Middle frontal gyrus (tissue), 1 donor: ENCODE data around the gene RFLNA.

Experiments used
- DNase-seq: peaks from one replicate; pipeline ENCODE4 v3.0.0-alpha.2; 2015; ENCODE audit warnings: low spot score; ENCODE audit errors: extremely low spot score

RFLNA gene

GRCh38 chr12:124336742-124337520 lies 42.0 kb downstream of the RFLNA start:
- DNase-seq, result no peak

- no peak for DNase-seq
Observed at GRCh38 chr12:124337622-124338021, 42.7 kb downstream of the RFLNA start.

- no peak for DNase-seq
Observed at GRCh38 chr12:124338448-124338847, 43.6 kb downstream of the RFLNA start.

- no peak for DNase-seq
Observed at GRCh38 chr12:124338876-124339603, 44.1 kb downstream of the RFLNA start.

- no peak for DNase-seq
Observed at GRCh38 chr12:124340080-124340900, 45.4 kb downstream of the RFLNA start.

- no peak for DNase-seq
Observed at GRCh38 chr12:124341645-124342069, 46.8 kb downstream of the RFLNA start.

- DNase-seq, result no peak
Observed at GRCh38 chr12:124344022-124344421, 49.1 kb downstream of the RFLNA start.

- DNase-seq, result no peak
Observed at GRCh38 chr12:124344526-124344925, 49.6 kb downstream of the RFLNA start.

- no peak for DNase-seq
Observed at GRCh38 chr12:124345795-124346194, 50.9 kb downstream of the RFLNA start.

GRCh38 chr12:124346425-124347168 lies 51.7 kb downstream of the RFLNA start:
- no peak for DNase-seq

- no peak for DNase-seq
Observed at GRCh38 chr12:124347335-124347734, 52.4 kb downstream of the RFLNA start.

- no peak for DNase-seq
Observed at GRCh38 chr12:124347805-124348658, 53.1 kb downstream of the RFLNA start.

- DNase-seq, result no peak
Observed at GRCh38 chr12:124348659-124349380, 53.9 kb downstream of the RFLNA start.

- DNase-seq, result no peak
Observed at GRCh38 chr12:124350491-124350890, 55.6 kb downstream of the RFLNA start.

GRCh38 chr12:124351422-124351821 lies 56.5 kb downstream of the RFLNA start:
- DNase-seq, result no peak

- DNase-seq, result no peak
Observed at GRCh38 chr12:124352257-124352656, 57.4 kb downstream of the RFLNA start.

- no peak for DNase-seq
Observed at GRCh38 chr12:124352839-124353238, 57.9 kb downstream of the RFLNA start.

GRCh38 chr12:124354400-124354799 lies 59.5 kb downstream of the RFLNA start:
- no peak for DNase-seq

GRCh38 chr12:124356221-124356620 lies 61.3 kb downstream of the RFLNA start:
- no peak for DNase-seq

GRCh38 chr12:124357616-124358015 lies 62.7 kb downstream of the RFLNA start:
- DNase-seq, result no peak
